Prostate gland (tissue), 2 donors: ENCODE data around the gene ODAD2.

ENCODE experiments used
- POLR2A ChIP-seq: fragments of 450-650 bp; IDR thresholded peaks from one replicate; pipeline ENCODE4 v1.6.1; 2016; ENCODE audit warnings: antibody characterized with exemption, mild to moderate bottlenecking
- TF ChIP-seq, protein P1 (sequence below), 4 experiments: fragments of 200-600 bp in 2 of 4; fragments of 450-650 bp in 2 of 4; sonication (generic) in 2 of 4; IDR thresholded peaks; 1 replicate in 3 of 4; 2 replicates in 1 of 4; pipeline ENCODE4 v1.5.1; 2016 to 2019; ENCODE audit warnings: antibody characterized with exemption in 4 of 4, mild to moderate bottlenecking in 2 of 4, moderate library complexity in 2 of 4

DNA sequence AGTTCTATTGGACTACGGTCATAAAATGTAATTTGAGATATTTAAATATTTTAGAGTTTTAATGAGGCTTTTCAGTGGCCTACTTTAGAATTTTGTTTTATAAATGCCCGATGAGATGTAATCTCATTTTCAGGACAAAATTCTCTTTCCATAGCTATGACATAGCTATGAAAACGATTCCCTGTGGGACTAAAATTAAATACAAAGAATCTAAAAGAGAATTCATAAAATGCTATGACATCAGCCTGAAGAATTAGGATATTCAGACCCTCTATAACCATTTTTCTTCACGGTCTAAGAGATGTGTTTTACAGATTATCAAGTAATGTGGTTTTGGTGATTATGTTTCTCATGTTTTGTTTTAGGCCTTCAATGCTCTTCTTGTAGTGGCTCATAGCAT lies 48.2 kb upstream of the ODAD2 start:
- TF ChIP-seq, protein P1, sequence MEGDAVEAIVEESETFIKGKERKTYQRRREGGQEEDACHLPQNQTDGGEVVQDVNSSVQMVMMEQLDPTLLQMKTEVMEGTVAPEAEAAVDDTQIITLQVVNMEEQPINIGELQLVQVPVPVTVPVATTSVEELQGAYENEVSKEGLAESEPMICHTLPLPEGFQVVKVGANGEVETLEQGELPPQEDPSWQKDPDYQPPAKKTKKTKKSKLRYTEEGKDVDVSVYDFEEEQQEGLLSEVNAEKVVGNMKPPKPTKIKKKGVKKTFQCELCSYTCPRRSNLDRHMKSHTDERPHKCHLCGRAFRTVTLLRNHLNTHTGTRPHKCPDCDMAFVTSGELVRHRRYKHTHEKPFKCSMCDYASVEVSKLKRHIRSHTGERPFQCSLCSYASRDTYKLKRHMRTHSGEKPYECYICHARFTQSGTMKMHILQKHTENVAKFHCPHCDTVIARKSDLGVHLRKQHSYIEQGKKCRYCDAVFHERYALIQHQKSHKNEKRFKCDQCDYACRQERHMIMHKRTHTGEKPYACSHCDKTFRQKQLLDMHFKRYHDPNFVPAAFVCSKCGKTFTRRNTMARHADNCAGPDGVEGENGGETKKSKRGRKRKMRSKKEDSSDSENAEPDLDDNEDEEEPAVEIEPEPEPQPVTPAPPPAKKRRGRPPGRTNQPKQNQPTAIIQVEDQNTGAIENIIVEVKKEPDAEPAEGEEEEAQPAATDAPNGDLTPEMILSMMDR (IDR thresholded peaks at IDR 0.05), result no peak
- TF ChIP-seq POLR2A, result no peak
